ENCODE data around the gene RALGAPA1.

GRCh38 chr14:35754671-35755070 lies 54.4 kb downstream of the RALGAPA1 start:
- TF ChIP-seq CTCF (IDR thresholded peaks at IDR 0.05): no peak
- no peak for TF ChIP-seq POLR2A (IDR thresholded peaks at IDR 0.05)
- no peak for TF ChIP-seq POLR2AphosphoS5 (IDR thresholded peaks at IDR 0.05)
- no peak for TF ChIP-seq EP300 (IDR thresholded peaks at IDR 0.05)

Data from suprapubic skin (tissue), 4 donors.